Measurements from ENCODE around the gene FAAP20.

The FAAP20 gene

DNA sequence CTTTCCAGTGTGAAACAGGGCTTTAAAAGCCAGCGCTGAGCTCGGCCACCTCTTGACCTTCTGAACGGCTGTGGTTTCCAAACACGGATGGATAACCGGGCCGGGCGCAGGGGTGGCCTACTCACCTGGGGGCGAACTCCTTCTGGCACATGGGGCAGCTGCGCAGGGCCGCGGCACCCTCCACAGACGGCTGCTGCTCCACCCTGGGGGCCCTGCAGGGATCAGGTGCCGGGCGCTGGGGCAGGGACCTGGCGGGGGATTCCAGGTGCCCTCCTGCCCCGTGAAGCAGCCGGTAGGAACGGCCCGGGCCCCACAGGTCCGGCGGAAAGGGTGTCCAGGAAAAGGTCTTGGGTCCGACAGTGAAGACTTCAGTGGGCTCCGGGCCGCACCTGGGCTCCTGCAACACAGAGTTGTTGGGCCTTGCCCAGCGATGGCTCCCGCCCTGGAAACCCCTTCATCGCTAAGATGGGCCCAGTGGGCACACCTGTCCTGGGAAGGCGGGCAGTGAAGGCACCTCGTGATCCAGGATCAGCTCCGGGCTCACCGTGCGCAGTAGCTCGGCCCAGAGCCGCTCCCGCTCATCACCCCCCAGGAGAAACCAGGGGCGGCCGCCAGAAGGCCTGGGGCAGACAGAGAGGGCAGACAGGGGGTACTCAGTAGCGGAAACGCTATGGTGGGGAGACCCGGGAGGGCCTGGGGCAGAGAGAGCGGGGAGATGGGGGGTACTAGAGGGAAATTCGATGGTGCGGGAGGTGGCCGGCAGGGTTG lies 874 bp downstream of the FAAP20 start:
- DNase-seq: no peak

- DNase-seq: no peak
Observed at GRCh38 chr1:2192031-2192995, 2.3 kb downstream of the FAAP20 start.

- no peak for DNase-seq
Observed at GRCh38 chr1:2190491-2190976, 4.0 kb downstream of the FAAP20 start.

DNA sequence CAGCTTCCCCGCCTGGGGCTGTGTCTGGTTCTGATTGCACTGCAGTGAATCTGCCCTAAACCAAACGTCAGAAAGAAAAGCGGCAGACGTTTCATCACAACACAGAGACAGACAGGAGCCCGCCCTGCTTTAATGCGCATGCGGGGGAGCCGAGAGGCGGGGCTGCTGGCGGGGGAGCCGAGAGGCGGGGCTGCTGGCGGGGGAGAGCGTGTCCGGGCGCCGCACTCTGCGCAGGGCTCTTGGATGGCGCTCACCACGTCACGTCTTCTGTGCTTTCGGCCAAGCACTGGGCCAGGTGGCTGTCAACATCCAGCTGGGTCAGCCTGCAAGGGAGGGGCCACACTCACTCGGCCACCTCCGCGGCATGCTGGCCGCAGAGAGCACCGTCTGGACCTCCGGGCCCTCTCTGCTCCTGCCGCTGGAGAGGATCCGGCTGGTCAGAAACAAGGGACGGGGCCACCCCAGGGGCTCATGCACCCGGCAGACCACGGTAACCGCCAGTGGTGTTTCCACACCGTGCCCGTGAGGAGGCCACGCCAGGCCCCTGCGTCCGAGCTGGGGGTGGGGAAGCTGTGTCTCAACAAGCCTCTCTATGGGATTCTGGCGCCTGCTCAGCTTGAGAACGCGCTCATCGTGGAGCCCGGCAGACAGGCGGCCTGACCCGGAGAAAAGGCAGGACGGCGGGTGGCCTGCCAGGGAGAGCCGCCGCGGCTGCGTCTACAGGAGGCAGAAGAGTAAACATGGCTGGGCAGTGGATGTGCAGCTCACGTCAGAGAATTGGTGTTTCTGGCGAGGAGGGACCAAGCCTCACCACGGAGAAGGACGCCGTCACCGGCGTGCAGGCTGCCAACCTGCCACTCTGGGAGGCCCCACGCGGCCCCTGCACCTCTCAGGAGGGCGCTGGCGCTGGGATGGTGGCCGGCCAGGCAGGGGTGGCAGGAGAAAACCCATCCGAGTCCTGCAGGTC lies 4.8 kb downstream of the FAAP20 start:
- DNase-seq: peak; percentile 94

GRCh38 chr1:2188336-2188735 lies 6.2 kb downstream of the FAAP20 start:
- no peak for DNase-seq

- no peak for DNase-seq
Observed at GRCh38 chr1:2187619-2188018, 7.0 kb downstream of the FAAP20 start.

DNA sequence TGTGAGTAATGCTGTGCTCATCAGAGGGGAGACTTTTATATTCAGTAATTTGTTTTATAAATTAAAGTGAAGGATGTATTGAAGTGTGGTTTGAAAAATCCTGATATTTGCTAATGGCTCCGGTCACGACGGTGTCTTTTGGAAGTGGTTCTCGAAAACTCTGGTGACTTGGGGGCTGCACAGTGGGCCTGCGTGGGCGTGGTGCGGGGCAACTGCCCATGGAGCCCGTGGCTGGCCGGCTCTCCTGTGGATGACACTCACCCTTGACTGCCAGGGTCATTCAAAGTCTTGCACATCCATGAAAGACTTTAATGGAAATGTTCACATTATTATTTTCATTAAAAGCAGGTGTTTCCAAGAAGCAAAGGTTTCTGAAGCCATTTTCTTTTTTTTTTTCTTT lies 7.7 kb downstream of the FAAP20 start:
- DNase-seq: no peak

DNA sequence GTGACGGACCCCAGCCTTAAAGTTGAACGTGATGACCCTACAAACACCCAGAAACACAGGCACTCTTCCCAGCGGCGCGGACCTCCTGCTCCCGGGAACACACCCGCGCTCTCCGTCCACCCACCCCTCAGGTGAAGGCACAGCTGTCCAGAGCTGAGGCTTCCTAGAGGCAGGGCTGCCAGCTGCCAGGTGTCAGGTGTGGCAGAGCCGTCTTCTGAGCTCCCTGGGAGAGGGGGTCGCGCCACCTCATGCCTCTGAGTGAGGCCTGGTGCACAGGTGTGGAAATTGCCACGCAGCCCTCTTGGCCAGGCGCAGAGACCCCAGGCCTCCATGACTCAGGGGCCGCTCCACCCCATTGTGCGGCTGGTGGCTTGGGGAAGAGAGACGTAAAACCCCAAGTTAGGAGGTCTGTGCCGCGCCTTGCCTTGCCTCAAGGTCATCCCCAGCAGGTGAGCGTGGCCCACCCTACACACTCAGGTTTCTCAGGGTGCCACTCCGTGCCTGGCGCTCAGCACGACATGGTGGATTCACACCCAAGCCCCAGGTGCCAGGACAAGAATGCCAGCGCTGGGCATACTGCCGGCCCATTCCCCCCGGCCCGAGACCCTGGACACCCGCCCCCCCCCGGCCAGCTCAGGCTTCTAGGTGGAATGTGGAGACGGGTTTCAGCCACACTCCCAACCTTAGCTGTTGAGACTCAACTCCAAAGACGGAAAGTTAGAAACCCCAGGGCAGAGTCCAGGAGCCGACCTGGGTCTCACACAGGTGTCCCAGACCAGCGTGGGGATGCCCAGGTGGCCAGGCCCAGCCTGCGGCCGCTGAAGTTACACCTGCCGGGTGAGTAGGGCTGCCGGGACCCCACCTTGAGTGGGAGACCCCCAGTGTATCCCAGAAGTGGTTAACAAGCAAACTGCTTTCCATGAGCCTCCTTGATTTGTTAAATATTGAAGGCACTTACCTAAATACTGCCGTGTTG lies 8.4 kb downstream of the FAAP20 start:
- DNase-seq: no peak

- no peak for DNase-seq
Observed at GRCh38 chr1:2184934-2185333, 9.6 kb downstream of the FAAP20 start.

DNA sequence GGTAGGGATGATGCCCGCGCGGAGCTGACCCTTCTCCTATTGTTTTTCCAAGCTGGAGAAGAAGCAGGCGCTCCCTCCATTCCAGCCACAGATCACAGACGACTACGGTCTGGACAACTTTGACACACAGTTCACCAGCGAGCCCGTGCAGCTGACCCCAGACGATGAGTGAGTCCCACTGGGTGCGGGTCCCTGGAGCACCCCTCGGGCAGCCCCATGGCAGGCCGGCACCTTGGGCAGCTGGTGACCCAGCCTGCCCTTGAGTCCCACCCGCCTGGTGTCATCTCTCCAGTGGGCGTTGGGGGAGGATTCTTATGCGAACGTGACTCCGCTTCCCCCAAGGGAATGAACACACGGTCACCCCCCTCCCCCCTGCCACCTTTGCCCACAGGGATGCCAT lies 10.0 kb downstream of the FAAP20 start:
- no peak for DNase-seq

GRCh38 chr1:2183937-2184334 lies 10.6 kb downstream of the FAAP20 start:
- no peak for DNase-seq

- no peak for DNase-seq
Observed at GRCh38 chr1:2182376-2182775, 12.2 kb downstream of the FAAP20 start.

DNA sequence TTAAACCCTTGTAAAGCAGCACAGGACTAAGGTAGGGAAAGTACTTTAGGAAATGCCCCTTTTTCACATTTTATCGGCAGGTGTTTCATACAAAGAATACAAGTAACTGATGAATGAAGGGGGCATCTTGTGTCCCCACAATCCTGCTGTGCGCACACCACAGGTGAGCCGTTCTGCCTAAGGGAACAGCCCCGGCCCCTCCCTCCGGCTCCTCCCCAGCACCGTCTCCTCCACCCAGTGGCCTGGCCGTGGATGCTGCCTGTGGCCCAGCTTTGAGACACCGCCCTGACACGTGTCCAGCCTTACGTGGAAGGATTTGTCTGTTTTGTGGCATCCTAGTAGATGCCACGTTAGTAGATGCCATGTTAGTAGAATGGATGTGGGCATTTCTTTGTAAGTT lies 12.8 kb downstream of the FAAP20 start:
- DNase-seq: no peak

- DNase-seq: no peak
Observed at GRCh38 chr1:2181271-2181670, 13.3 kb downstream of the FAAP20 start.

GRCh38 chr1:2180297-2181245 lies 14.0 kb downstream of the FAAP20 start:
- no peak for DNase-seq

- peak; percentile 86 for DNase-seq
Observed at GRCh38 chr1:2179283-2180013, 15.1 kb downstream of the FAAP20 start.

DNA sequence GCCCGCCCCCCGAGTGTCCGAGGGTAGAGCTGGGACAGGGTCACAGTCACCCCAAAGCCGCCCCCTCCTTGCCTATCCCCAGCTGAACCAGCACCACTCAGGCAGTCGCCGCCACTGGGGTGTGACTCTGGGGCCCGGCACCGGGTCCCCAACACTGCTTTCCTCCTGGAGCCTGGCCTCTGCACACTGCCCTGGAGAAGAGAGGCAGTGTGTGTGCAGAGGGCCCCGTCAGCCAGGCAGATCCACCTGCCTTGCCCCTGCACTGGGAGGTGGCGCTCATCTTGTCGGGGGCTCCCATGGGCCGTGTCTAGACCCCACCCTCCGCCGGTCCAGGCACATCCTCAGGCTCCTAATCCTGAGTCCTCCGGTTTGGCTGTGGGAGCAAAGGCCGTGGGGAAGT lies 15.7 kb downstream of the FAAP20 start:
- no peak for DNase-seq

DNA sequence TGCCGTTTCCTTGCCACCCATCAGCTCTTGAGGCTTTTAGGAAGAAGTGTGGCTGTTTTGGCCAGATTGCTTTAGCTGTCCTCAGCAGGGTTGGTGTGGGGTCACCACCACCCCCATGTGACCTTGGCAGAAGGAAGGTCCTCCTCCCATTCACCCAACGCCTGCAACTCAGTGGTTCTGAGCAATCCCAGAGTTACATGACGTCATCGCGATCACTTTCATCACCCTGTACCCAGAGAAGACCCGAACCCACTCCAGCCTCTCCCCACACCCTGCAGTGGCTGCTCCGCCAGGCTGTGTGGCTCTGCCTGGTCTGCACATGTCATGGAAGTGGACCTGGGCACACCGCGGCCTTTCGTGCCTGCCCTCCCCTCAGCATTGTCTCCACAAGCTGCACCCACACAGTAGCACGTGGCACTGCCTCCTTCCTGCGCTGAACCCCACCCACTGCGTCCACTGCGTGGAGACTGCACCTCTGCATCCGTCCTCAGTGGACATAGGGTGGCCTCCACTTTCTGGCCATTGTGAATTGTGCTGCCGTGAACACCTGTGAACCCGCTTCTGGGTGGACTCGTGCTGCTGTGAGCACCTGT lies 16.5 kb downstream of the FAAP20 start:
- DNase-seq: no peak

DNA sequence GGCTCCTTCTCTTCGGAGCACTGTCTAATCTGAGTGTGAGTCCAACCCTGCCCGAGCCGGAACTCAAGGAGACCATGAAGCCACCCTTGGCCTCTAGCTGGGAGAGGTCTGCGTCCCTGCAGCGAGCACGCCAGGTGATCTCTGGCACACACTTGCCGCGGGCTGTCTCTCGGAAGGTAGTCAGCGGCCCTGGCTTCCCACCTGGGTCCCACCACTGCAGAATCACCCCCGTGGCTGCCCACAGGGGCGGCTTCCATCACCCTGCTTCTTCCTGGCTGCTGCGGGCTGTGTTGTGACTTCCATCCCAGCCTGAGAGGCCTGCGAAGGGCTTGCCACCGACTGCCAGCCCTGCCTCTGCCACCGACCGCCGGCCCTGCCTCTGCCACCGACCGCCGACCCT lies 17.0 kb downstream of the FAAP20 start:
- no peak for DNase-seq

Measured in NCI-H345 (cell line).